IMR-90 (cell line): ENCODE measurements around the gene TTC7B.

Experiments used
- BHLHE40 ChIP-seq: fragments of 150-350 bp; IDR thresholded peaks from 2 replicates; pipeline ENCODE4 v1.6.1; 2016; ENCODE audit warnings: mild to moderate bottlenecking, low read depth, low read length
- CEBPB ChIP-seq: IDR thresholded peaks from 2 replicates; pipeline ENCODE4 v1.6.1; 2012; ENCODE audit warnings: low read depth, low read length, improper control_type of control experiment
- CHD1 ChIP-seq: IDR thresholded peaks from 2 replicates; pipeline ENCODE4 v1.6.1; 2012; ENCODE audit warnings: low read depth, low read length, improper control_type of control experiment
- MAFK ChIP-seq: IDR thresholded peaks from 2 replicates; pipeline ENCODE4 v1.6.1; 2012; ENCODE audit warnings: low read depth, low read length, improper control_type of control experiment
- NFE2L2 ChIP-seq: fragments of 150-350 bp; IDR thresholded peaks from 2 replicates; pipeline ENCODE4 v1.6.1; 2016; ENCODE audit warnings: low read depth, mild to moderate bottlenecking, low read length
- POLR2A ChIP-seq: IDR thresholded peaks from 2 replicates; pipeline ENCODE4 v1.6.1; 2012; ENCODE audit warnings: mild to moderate bottlenecking, low read depth, low read length
- RAD21 ChIP-seq: IDR thresholded peaks from 2 replicates; pipeline ENCODE4 v1.6.1; 2012; ENCODE audit warnings: low read length, improper control_type of control experiment
- RFX5 ChIP-seq: IDR thresholded peaks from 2 replicates; pipeline ENCODE4 v1.8.0; 2012; ENCODE audit warnings: low read depth, mild to moderate bottlenecking, low read length, moderate library complexity
- TF ChIP-seq, protein P1 (sequence below): fragments of 150-350 bp; IDR thresholded peaks from 2 replicates; pipeline ENCODE4 v1.6.1; 2017; ENCODE audit warnings: mild to moderate bottlenecking, antibody characterized with exemption, low read length, low read depth
- TF ChIP-seq, protein P2 (sequence below): conservative IDR thresholded peaks from 2 replicates; pipeline ENCODE4 v1.5.1; 2012; ENCODE audit warnings: mild to moderate bottlenecking, low read depth, low read length, improper control_type of control experiment
- TF ChIP-seq, protein P3 (sequence below): fragments of 150-350 bp; IDR thresholded peaks from 2 replicates; pipeline ENCODE4 v1.6.1; 2016; ENCODE audit warnings: low read depth, mild to moderate bottlenecking, low read length, moderate library complexity, borderline replicate concordance

DNA sequence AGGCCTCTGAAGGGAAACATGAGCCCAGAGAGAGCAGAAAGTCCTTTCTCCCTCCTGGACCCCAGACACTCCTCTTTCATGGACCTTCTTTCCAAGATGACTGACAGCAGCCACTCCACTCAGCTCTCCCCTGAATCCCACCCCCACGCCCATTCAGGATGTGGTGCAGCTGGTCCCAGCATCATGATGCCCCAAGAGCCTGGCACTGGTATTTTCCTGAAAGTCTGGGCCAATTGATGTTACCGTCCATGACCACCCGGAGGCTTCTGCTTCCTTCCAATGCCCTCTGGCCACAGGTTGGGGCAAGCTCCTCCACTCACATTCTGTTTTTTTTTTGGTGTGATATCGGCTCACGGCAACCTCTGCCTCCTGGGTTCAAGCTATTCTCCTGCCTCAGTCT is 306.8 kb downstream of the TTC7B start:
- TF ChIP-seq RFX5: no peak
- TF ChIP-seq, protein P1, sequence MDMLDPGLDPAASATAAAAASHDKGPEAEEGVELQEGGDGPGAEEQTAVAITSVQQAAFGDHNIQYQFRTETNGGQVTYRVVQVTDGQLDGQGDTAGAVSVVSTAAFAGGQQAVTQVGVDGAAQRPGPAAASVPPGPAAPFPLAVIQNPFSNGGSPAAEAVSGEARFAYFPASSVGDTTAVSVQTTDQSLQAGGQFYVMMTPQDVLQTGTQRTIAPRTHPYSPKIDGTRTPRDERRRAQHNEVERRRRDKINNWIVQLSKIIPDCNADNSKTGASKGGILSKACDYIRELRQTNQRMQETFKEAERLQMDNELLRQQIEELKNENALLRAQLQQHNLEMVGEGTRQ: no peak
- no peak for TF ChIP-seq RAD21
- no peak for TF ChIP-seq NFE2L2
- TF ChIP-seq, protein P2, sequence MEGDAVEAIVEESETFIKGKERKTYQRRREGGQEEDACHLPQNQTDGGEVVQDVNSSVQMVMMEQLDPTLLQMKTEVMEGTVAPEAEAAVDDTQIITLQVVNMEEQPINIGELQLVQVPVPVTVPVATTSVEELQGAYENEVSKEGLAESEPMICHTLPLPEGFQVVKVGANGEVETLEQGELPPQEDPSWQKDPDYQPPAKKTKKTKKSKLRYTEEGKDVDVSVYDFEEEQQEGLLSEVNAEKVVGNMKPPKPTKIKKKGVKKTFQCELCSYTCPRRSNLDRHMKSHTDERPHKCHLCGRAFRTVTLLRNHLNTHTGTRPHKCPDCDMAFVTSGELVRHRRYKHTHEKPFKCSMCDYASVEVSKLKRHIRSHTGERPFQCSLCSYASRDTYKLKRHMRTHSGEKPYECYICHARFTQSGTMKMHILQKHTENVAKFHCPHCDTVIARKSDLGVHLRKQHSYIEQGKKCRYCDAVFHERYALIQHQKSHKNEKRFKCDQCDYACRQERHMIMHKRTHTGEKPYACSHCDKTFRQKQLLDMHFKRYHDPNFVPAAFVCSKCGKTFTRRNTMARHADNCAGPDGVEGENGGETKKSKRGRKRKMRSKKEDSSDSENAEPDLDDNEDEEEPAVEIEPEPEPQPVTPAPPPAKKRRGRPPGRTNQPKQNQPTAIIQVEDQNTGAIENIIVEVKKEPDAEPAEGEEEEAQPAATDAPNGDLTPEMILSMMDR: no peak; the same call in 1 of the 2 replicates
- TF ChIP-seq CEBPB: no peak
- no peak for TF ChIP-seq POLR2A
- TF ChIP-seq BHLHE40: no peak
- TF ChIP-seq, protein P3, sequence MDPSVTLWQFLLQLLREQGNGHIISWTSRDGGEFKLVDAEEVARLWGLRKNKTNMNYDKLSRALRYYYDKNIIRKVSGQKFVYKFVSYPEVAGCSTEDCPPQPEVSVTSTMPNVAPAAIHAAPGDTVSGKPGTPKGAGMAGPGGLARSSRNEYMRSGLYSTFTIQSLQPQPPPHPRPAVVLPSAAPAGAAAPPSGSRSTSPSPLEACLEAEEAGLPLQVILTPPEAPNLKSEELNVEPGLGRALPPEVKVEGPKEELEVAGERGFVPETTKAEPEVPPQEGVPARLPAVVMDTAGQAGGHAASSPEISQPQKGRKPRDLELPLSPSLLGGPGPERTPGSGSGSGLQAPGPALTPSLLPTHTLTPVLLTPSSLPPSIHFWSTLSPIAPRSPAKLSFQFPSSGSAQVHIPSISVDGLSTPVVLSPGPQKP: no peak
- no peak for TF ChIP-seq CHD1
- no peak for TF ChIP-seq MAFK
